GM18499 (cell line): ENCODE results near the gene NUAK1.

ENCODE experiments used
- ATAC-seq: cut with Tn5 transposase; IDR thresholded peaks from one replicate; pipeline ENCODE4 v1.9.1; 2021; ENCODE audit warnings: moderate number of reproducible peaks; ENCODE audit not compliant: insufficient read depth, unreplicated experiment

Gene NUAK1

DNA sequence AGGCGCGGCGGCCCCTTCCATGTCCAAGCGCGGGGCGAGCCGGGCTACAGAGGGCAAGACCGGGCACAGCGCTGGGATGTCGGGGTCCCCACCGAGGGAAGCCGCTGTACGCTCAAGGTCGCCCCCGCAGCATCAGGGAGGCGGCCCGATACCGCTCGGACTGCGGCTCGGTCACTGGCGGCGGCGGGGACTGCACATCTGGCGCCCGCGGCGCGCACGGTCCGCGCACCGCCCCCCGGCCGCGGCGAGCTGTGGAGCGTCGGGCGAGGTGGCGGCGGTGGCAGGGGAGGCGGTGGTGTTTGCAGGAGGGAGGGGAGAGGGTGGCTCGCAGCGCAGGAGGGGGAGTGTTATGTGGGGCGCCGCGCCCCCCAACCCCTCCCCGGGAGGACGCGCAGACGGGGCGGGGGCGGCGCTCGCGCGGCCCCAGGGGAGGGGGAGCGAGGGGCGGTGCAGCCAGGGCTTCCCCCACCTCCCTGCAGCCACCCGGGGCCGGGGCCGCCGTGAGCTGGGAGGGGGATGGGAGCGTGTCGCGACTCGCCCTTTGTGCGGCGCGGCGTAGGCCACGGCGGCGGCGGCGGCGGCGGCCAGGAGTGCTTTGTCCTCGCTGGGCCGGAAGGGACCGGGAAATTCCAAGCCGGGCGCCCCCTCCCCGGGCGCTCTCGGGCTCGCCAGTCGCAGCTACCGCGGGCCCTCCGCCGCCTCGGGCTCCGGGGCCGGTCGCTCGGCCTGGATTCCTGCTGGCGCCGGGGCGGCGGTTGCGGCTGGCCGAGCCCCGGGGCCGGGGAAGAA is at the start of gene NUAK1:
Gene NUAK1 (minus strand): TSS at position 322 of the 789 bp plus-strand sequence. CDS start 301 bp downstream, at position 21.
- ATAC-seq = no peak

DNA sequence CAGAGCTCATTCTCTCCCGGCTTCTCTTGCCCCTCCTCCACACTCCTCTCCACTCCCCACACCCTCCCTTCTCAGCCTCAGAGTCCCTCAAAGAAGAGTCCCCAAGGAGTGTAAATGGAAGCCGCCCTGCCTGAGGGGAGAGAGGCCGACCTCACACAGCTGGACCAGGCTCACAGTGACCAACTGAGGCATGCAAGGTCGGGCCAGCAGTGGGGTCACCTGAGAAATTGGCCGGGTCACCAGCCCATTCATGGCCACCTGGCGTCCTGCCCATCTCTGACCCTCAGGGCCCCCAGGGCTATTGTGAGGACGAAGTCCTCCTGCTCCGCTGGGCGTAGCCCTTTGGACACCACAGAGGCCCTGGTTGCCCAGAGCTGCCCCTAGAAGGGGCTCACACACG is 49.5 kb upstream of the NUAK1 start:
- ATAC-seq = no peak

DNA sequence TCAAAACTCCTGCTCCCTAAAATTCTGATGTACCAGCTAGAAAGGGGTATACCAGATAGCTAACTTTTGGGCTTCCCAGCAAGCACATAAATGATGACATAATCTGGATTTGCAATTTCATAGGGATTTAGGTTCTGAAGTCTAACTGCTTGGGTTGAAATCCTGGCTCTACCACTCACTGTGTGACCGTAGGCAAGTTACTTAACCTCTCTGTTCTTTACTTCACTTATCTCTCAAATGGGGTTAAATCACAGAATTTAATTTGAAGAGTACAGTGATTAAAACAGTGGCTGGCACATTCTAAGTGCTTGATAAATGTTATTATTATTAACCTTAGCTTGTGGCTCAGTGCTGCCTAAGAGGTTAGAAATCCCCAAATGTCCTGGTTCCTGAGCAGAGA is 49.1 kb upstream of the NUAK1 start:
- no peak for ATAC-seq

DNA sequence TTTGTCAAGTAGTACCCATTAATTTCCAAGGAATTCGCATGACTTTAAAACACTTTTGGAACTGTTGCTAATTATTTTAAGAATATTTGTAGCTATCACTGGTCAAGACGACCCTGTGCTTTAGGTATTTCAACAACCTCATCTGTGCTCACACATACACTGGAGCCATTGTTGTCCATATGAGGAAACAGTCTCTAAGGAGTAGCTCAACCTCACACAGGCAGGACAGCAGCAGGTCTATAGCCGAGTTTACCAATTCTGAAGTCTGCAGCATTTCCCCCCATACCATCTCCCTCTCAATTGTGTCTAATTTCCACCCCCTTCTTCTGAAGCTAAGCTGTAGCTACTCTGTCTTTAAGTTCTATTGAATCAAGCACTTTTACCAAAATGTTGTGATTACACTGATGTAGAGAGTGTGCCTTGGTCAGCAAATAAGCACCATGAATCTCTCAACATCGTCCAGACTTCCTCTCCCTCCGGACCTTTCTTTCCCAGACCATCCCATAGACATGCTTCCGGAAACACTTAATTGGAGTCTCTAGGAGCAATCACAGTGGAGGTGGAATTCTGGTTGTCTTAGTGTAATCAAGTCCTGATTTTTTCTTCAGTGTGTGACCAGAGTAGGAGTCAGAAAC is 48.5 kb upstream of the NUAK1 start:
- ATAC-seq = no peak

DNA sequence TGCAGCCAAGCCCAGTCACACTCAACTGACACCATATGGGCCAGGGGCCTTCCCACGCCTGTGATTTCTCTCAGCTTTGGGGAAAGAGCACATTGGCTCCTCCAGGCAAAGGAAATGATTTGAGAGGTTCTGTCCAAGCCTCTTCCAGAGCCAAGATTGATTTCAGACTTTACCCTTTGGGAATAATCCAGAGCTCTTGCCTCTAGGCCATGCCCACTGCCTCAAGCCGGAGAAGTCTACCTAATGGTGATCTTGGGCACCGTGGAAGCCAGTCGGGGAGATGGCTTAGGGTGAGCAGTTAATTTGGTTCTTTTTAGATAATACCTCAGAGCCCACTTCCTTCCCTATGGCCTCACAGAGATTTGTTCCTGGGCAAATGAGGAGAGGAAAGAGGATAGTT is 45.0 kb upstream of the NUAK1 start:
- no peak for ATAC-seq

DNA sequence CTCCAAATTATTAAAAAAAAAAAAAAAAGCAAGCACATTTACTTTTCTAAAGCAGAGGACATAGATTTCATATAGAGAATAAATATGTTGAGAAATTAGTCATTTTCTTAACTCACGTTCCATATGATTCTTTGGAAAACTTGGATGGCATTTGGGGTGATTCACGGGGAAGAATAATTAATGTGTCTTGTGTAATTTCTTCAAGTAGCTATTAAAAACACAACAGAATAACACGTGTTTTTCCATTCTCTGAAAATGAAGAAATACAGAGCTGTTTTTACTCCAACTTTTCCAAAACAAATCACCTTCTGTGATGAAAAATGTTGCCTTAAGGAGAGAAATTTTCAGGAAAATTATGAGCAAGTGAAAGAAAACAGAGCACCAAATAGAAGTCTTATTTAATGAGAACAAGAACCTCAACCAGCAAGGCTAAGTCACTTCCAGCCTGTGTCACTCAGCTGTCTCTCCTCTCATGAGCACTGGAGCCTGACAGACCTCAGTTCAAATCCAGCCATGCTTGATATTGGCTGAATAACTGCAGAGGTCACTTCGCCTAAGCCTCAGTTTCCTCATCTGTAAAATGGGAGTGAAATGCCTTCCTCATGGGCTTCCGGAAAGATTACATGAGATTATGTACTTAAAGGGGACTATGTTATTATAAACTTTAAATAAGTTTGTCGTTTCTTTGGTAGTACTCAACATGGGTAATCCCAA is 42.8 kb upstream of the NUAK1 start:
- ATAC-seq = no peak

DNA sequence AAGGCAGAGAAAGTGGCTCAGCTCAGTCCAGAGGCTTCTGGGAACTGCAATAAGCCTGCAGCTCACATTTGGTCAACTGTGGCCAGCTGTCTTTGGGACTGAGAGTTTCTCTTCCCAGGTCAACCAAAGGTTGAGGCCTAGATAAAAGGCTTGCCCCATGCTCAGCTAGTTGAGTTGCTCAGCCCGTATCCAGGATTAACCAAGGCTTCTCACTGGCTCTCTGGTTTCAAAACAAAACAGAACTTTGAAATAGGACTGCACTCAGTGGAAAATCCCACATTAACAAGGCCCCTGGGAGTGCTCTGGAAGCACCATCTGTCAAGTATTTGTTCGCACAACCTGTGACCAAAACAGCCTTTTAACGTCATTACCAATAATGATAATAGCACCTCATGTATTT is 40.3 kb upstream of the NUAK1 start:
- no peak for ATAC-seq

DNA sequence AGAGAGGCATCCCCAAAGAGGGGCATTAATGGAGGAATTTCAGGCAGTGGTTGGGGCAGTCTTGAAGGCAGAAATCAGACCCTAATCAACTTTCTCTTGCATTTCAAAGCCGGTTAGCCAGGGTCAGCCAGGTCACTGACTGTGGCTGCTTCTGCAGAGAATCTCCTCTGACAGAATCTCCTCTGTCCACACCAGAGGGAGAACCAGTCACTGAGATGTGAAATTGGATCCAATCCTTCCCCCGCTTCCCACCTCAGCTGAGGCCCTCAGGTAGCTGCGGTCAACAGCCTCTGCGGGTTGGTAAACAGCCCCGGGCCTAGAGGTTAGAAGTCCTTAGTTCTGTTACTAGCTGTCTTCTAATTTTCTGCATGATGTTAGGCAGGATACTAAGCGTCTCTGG is 39.8 kb upstream of the NUAK1 start:
- no peak for ATAC-seq

DNA sequence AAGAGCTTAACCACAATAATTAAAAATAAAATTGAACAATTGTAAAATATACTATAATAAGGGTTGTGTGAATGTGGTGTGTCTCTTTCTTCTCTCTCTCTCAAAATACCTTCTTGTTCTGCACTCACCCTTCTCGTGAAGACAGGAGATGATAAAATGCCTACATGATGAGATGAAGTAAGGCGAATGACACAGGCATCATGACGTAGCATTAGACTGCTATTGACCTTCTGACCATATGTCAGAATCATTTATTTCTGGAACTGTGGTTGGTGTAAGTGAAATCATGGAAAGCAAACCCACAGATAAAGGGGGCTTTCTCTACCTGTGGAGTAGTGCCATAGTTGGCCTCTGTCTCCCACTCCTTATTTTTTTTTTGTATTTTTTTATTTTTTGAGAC is 37.8 kb upstream of the NUAK1 start:
- ATAC-seq = no peak

DNA sequence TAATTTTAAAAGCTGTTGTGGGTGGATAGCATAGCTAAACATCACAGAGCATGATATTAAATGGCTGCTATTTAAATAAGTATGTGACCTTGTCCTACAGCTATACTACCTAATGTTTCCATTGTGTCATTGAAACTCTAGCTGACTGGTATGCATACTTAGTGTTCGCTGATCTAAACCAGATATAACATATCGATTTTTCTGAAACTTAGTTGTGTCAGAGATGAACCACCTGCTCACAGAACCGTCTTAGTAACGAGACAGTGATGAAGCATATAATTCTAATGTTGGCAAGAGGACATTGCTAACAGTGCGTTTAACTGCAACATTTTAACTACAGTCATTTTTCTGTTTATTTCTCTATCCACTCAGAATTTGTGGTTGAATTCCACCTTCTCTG is 36.1 kb upstream of the NUAK1 start:
- no peak for ATAC-seq

DNA sequence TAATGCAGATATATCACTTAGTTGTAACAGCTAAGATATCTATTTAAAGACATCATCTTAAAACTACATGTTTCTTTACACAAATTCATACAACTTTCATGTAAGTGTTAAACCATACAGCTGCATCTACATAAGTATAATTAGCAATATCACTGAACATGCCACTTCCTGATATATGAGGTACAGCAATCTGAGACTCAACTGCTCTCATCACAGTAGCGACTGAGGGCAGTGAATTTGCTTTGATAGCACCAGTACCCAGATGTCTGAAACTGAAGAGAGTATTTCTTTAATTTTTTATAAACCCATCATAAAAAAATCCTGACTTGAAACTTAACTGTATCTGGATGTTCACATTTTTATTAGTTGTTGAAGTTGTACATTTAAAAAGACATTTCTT is 34.7 kb upstream of the NUAK1 start:
- no peak for ATAC-seq

DNA sequence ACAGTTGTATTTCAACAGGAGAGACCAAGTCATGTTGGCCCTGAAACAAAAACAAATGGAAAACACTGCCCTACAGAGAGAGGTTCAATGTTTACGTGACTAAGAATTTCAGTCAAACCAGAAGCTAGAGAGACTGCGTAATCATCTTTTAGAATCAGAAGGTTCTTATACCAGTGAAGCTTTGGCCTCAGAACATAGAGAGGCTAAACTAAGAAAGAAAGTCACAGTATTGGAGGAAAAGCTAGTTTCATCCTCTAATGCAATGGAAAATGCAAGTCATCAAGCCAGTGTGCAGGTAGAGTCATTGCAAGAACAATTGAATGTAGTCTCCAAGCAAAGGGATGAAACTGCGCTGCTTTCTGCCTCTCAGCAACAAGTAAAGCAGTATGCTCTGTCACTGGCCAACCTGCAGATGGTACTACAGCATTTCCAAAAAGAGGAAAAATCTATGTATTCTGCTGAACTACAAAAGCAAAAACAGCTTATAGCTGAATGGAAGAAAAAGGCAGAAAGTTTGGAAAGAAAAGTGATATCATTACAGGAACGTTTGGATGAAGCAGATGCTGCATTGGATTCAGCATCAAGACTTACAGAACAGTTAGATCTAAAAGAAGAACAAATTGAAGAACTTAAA is 32.5 kb upstream of the NUAK1 start:
- ATAC-seq = no peak

DNA sequence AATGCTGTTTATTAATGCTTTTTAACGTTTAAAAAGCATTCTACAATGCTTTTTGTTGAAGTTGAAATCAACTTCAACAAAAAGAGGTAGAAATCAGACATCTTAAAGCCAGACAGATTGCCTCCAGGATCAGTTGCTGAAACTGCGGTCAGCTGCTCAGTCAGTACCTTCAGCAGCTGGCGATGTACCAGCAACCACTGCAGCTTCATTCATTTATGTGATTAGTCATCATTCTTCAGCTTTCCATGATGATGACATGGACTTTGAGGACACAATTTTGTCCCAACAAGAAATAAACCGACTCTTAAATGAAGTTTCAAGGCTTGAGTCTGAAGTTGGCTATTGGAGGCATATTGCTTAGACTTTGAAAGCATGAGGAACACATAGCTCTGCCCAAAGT is 31.5 kb upstream of the NUAK1 start:
- no peak for ATAC-seq

DNA sequence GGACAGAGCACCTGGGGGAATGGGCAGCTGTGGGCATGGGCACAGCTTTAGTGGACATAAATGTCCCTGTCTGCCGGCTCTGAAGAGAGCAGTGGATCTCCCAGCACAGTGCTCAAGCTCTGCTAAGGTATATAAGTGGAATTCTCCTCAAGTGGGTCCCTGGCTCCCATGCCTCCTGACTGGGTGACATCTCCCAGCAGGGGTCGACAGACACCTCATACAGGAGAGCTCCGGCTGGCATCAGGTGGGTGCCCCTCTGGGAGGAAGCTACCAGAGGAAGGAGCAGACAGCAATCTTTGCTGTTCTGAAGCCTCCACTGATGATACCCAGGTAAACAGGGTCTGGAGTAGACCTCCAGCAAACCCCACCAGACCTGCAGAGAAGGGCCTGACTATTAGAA is 25.0 kb upstream of the NUAK1 start:
- no peak for ATAC-seq

DNA sequence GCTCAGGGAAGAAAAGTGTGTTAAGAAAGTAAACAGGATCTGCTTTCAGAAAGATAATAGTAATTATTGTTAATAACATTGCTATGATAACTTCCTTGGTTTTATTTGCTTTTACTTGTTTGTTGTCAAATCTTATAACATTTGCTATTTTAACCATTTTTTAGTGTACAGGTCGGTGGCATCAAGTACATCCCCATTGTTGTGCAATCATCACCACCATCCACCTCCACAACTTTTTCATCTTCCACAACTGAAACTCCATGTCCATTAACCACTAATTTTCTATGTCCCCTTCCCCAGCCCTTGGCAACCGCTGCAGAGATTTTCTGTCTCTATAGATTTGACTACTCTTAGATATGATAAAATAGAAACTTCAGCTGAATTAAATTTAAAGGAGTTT is 22.7 kb upstream of the NUAK1 start:
- no peak for ATAC-seq

DNA sequence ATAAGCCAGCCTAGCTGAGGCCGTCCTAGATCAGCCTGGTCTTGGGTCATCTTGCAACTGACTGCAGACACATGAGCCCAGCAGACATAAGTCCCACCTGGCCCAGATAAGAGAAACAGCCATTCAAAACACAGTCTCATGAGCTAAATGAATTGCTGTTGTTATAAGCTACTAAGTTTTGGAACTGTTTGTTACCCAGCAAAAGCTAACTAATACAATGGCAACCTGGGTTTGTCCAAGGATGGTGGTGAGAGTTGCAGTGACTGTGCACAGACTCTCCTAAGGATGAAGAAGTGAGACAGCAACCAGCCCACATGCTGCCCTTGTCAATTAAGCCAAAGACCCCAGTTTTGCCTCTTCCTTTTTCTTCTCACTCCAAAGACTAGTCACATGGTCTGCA is 22.2 kb upstream of the NUAK1 start:
- ATAC-seq = no peak

DNA sequence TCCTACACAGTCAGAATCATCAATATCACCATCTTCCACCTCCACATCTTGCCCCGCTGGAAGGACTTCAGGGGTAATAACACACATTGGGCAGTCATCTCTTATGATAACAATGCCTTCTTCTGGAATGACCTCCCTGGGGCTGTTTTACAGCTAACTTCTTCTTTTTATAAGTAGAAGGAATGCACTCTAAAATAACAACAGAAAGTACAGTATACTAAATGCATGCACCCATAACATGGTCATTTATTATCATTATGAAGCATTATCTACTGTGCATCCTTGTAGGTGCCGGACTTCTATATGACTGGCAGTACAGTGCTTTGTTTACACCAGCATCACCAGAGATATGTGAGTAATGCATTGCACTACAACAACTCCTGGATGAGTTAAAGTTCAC is 19.0 kb upstream of the NUAK1 start:
- no peak for ATAC-seq

DNA sequence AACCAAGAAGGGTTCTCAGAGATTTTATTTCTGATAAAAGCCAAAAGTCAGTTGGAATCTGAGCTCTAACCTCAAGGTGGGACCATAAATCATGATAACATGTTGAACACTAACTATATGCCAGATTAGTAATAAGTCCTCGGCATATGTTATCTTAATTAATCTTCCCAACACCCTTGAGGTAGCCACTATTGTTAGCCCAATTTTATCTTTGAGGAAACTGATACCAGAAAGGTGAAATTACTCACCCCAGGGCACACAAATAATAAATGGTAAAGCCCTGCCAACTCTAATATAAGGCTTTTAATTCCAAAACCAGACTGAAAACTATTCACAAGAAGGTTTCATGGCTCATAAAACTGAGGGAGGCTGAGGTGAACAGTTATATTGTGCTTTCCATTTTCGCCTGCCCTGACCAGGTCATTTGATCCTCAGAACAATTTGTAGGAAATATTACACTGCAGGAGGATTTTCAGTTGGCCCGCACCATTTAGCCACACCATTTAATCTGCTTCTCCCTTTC is 16.1 kb upstream of the NUAK1 start:
- no peak for ATAC-seq

DNA sequence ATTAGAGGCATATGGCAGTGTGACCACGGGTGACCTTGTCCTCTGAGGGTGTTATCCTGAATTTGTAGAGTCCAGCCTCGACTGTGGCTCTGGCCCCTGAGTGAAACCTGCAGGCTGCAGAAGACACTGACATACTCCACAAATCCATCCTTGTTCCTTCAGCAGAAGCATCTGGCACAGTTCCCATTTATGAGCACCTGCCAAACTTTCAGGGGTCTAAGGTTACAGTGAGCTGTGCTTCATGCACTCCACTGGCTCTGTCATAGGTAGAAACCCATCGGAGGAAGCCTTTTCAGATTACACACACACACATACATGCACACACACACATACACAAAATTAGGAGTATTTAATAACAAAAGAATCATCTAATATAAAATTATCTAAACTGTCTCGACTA is 13.6 kb upstream of the NUAK1 start:
- no peak for ATAC-seq

DNA sequence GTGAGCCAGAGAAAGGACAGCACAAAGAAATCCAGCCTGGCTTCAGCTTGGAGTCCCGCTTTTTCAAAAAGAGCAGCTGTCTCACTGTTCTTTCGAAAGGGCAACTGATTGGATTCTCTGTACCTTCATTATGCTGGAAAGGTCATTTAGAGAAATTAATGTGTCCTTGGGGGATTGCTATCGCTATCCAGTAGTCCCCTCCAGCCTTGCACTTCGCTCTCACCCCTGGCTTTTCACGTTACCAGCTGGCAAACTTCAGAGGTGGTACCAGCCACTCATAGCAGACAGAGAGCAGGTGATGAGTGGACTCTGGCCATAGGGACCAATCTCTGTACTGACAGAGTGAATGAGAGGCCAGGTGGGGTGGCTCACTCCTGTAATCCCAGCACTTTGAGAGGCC is 11.8 kb upstream of the NUAK1 start:
- no peak for ATAC-seq
